ENCODE results near the gene BMI1. TPM values are rescaled to one million over a fixed set of nuclear protein-coding genes. Genes with fewer than 3 reads are reported as not detected.

BMI1 gene
- total RNA-seq, 4 donors from 2014 or later: 55.4 to 76.1 (median 62.6) TPM

DNA sequence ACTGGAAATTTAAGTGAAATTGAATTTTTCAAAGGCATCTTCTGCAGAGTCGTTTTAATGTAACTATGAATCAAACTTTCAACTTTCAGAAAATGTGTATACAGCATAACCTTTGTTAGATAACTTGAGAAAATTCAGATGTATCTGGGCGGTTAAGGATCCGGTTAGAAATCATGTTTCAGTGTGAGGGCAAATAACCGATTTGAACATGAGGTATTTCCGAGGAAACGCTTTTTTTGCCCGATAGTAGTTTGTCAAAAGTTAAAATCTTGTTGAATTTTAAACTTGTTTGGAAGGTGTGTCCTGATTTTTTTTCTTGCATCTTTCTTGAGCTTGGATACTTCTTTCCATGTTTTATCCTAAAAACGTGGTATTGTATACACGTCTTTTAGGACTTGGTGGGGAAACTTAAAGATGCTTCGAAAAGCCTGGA is 1.3 kb upstream of the BMI1 start:
- no peak for DNase-seq (ENCODE audit: low spot score)
- no peak for ATAC-seq (ENCODE audit: low FRiP score)
- TF ChIP-seq, protein P1, sequence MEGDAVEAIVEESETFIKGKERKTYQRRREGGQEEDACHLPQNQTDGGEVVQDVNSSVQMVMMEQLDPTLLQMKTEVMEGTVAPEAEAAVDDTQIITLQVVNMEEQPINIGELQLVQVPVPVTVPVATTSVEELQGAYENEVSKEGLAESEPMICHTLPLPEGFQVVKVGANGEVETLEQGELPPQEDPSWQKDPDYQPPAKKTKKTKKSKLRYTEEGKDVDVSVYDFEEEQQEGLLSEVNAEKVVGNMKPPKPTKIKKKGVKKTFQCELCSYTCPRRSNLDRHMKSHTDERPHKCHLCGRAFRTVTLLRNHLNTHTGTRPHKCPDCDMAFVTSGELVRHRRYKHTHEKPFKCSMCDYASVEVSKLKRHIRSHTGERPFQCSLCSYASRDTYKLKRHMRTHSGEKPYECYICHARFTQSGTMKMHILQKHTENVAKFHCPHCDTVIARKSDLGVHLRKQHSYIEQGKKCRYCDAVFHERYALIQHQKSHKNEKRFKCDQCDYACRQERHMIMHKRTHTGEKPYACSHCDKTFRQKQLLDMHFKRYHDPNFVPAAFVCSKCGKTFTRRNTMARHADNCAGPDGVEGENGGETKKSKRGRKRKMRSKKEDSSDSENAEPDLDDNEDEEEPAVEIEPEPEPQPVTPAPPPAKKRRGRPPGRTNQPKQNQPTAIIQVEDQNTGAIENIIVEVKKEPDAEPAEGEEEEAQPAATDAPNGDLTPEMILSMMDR (IDR thresholded peaks at IDR 0.05): no peak

DNA sequence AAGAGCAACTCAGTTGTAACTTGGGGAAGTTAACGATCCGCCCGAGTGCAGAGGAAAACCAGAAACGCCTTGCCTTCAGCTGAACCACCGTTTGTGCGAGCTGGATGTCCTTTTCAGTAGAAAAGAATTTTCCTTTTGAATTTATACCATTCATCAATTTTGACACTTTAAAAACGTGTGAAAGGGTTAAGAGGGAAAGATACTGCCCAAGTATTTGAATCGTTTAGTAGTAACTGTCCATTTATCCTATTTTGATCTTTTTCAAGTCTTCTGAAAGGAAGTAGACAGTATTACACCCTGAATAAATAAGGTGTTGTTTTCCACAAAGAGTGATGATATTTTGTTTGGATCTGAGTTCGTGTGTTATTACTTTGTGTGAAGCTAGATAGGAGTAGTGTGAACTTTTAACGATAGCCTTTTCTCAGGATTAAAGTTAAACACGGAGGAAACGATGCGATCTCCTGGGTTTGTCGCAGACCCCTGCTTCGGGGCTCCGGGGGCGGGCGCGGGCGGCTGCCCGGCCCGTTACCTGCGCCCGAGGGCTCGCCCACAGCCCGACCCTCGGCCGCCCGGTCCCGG is 830 bp upstream of the BMI1 start:
- ATAC-seq (ENCODE audit: low FRiP score) (no peak), DNase-seq (ENCODE audit: low spot score) (no peak)
- TF ChIP-seq, protein P1 (IDR thresholded peaks at IDR 0.05): no peak

DNA sequence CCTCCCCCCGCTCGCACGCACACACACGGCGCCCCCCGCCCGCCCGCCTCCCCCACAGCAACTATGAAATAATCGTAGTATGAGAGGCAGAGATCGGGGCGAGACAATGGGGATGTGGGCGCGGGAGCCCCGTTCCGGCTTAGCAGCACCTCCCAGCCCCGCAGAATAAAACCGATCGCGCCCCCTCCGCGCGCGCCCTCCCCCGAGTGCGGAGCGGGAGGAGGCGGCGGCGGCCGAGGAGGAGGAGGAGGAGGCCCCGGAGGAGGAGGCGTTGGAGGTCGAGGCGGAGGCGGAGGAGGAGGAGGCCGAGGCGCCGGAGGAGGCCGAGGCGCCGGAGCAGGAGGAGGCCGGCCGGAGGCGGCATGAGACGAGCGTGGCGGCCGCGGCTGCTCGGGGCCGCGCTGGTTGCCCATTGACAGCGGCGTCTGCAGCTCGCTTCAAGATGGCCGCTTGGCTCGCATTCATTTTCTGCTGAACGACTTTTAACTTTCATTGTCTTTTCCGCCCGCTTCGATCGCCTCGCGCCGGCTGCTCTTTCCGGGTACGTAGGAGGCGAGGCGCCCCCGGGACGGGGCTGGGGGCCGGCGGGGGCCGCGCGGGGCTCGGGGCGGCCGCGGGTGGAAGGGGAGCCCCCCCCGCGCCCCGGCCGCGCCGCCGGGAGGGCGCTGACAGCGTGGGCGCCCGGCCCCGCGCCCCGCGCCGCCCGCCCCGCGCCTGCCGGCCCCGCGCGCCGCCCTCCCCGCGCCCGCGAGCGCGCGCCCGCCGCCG is 441 bp downstream of the BMI1 start:
- TF ChIP-seq, protein P1 (IDR thresholded peaks at IDR 0.05): no peak
- ATAC-seq (ENCODE audit: low FRiP score) (peak; percentile 5), DNase-seq (ENCODE audit: low spot score) (no peak)

DNA sequence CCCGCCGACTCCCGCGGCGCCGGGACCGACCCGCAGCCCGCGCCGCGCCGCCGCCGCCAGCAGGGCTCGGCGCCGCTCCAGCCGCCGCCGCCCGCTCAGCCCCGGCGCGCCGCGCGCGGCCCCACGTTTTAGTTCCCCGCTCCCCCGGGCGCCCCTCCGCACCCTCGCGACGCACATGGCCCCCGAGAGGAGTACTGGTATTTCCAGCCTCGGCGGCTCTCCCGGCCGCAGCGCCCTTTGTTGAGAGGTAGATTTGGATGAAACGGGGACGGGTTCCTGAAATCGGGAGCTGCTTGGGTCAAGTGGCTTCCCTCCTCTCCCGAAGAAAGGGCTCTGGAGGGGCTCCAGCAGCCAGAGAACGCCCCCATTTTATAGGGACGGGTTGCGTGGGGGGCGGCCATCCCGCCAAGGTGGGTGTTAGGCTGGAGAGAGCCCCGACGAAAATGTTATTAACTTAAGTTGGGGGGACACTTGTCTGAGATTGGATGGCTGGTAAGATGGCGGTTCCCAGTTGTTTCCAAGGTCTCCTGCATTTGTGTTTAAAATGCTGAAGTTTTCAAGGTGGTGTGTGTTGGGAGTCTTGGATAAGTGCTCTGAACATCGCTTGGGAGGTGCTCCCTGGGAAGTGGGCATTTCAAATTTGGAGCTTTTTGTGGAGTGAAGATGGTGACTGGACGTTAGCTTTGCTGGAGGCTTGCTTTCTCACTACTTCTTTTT is 1.2 kb downstream of the BMI1 start:
- no peak for DNase-seq (ENCODE audit: low spot score)
- TF ChIP-seq, protein P1 (IDR thresholded peaks at IDR 0.05): no peak

DNA sequence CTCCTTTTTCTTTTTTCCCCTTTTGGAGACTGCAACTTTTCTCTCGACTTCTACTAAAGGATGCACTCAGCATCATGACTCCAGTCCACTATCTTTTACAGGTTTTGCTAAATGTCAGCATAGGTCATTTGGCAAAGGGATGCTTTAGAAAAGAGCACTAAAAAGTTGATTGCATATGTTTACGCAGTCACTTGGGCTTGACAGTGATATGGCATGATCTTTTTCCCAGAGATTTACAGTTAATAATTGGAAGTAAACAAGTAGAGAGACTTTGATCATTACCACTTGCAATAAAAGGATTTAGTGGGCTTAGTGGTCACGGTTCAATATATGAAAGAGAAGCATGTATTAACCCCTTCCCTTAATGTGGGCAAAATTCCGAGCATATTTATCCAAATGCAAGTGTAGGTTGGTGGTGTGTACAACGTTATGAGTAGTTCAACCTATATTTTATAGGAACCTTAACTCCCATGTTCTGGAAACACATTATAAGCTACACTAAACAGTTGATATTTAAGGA is 1.8 kb downstream of the BMI1 start:
- DNase-seq (ENCODE audit: low spot score) (no peak), ATAC-seq (ENCODE audit: low FRiP score) (no peak)
- TF ChIP-seq, protein P1 (IDR thresholded peaks at IDR 0.05): no peak

More for the DNA sequence above, 1.2 kb downstream of the BMI1 start:
- ATAC-seq (ENCODE audit: low FRiP score): peak; percentile 3

DNA sequence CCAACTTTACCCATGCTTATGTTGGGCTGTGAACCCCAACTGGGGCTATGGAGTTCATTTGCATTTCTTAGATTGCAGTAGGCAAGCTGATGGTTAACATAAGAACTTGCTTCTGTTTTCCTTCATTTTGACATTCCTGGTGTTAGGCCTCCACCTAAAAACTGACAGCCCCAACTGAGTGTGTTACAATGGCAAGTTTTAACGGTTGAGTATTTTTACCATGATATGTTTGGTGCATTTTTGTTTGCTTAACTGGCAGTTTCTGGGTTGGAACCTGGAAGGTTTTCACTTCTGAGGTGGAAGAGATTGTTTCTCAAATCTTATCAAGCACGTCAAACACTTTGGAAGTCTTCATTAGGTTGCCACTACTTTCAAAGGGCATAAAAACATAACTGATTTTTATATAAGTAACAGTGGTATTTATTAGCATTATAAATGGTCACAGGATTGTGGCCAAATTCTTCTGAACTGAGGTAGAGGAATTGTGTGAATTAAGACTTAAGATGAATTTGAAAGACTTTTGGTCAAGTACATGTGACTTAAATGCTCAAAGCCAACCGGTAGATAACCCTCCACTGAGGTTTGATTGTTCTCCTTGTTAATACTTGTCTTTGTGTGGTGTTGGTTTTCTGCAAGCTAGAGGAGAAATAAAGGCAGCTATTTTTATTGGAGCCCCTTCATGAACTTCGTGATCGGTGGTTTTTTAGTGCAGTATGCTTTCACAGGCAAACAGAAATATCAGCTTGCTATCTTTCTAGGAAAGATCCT is 2.8 kb downstream of the BMI1 start:
- ATAC-seq (ENCODE audit: low FRiP score) (no peak), DNase-seq (ENCODE audit: low spot score) (no peak)
- TF ChIP-seq, protein P1 (IDR thresholded peaks at IDR 0.05): no peak
